Mononuclear cell (primary cell): ENCODE results near the gene SDCBP2. TPM values are rescaled to one million over a fixed set of nuclear protein-coding genes. Genes with fewer than 3 reads are reported as not detected.

Experiments
- H3K27me3 ChIP-seq: 2 replicates; pipeline ENCODE4 v1.6.0; 2011; ENCODE audit warnings: low read length, control low read depth; ENCODE audit not compliant: insufficient read depth
- H3K4me1 ChIP-seq: 2 replicates; pipeline ENCODE4 v1.5.1; 2011; ENCODE audit warnings: mild to moderate bottlenecking, low read length, control low read depth; ENCODE audit not compliant: insufficient read depth
- H3K4me3 ChIP-seq: 2 replicates; pipeline ENCODE4 v1.5.1; 2011; ENCODE audit warnings: mild to moderate bottlenecking, low read length, moderate library complexity
- H3K9me3 ChIP-seq: 2 replicates; pipeline ENCODE4 v1.5.1; 2011; ENCODE audit warnings: low read depth, mild to moderate bottlenecking, control low read depth, low read length
- total RNA-seq: library from RNA; depleted of rRNA; stranded (reverse); fragments of >200 nt; gene quantifications from one replicate; pipeline ENCODE4 v1.2.3, GENCODE V29; 2012

The SDCBP2 gene
- total RNA-seq, 1 donor, result 0.42 TPM

GRCh38 chr20:1338801-1339200 is 9.9 kb upstream of the SDCBP2 start:
- no peaks in the 10 kb centered on the region for H3K9me3 ChIP-seq
- H3K4me1 ChIP-seq, result peaks cover 25% of the 10 kb centered on the region
- no peaks in the 10 kb centered on the region for H3K27me3 ChIP-seq
- no peak overlapping the region for H3K4me3 ChIP-seq

DNA sequence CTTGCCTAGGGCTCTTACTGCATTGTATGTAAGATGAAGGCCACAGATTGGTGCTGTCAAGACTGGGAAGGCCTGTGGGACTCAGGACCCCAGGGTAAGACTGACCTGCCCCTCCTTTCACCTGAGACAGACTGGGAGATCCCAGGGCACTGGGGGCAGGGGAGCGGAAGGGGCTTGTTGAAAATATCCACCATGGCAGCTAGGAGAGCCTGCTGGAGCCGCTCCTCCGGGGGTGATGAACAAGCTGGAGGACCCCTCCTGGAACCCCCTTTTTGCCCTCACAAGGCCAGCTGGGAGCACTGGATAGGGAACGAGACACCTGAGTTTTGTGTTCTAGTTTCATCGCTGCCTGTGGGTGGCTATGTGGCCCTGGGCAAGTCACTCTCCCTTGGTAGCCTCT is 9.2 kb upstream of the SDCBP2 start:
- Histone ChIP-seq H3K4me3 (no peak overlapping the region), H3K4me1 (peaks cover 25% of the 10 kb centered on the region), H3K9me3 (no peaks in the 10 kb centered on the region), H3K27me3 (no peaks in the 10 kb centered on the region)

- Histone ChIP-seq H3K27me3 (no peaks in the 10 kb centered on the region), H3K4me3 (no peak overlapping the region), H3K9me3 (no peaks in the 10 kb centered on the region), H3K4me1 (peaks cover 25% of the 10 kb centered on the region)
These were observed 8.5 kb upstream of the SDCBP2 start for GRCh38 chr20:1337441-1337840.

GRCh38 chr20:1336699-1337367 is 7.9 kb upstream of the SDCBP2 start:
- Histone ChIP-seq H3K9me3 (no peaks in the 10 kb centered on the region), H3K4me1 (peaks cover 25% of the 10 kb centered on the region), H3K27me3 (no peaks in the 10 kb centered on the region), H3K4me3 (no peak overlapping the region)

DNA sequence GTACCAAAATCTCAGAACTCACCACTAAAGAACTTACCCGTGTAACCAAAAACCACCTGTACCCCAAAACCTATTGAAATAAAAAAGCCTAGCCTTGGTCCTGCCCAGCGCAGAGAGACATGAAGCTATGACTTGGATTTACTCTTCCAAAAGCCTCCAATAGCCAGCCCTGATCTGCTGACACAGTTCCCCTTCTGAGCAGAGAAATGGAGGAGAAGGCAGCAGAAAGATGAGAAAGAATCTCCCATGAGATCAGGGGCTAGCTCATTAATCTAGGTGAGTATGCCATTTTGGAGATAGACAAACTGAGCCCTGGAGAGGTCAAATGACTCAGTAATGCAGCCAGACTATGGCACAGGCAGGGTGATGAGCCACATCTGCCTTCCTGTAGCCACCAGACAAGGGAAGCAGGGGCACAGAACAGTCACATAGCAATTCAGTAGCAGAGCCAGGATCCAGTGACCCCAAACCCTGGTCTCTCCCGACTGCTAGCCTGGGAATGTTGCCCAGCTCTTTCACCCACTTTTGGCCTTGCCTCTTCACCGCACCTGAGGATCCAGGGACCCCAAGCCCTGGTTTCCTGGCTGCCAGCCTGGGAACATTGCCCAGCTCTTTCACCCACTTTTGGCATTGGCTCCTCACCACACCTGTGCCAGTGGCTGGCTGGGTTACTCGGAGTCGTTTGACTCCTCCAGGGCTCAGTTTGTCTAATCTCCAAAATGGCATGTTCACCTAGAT is 7.2 kb upstream of the SDCBP2 start:
- Histone ChIP-seq H3K27me3 (no peaks in the 10 kb centered on the region), H3K9me3 (no peaks in the 10 kb centered on the region), H3K4me1 (peaks cover 25% of the 10 kb centered on the region), H3K4me3 (no peak overlapping the region)

- Histone ChIP-seq H3K9me3 (no peaks in the 10 kb centered on the region), H3K4me1 (peaks cover 25% of the 10 kb centered on the region), H3K4me3 (no peak overlapping the region), H3K27me3 (no peaks in the 10 kb centered on the region)
These were observed 5.8 kb upstream of the SDCBP2 start for GRCh38 chr20:1334761-1335160.

DNA sequence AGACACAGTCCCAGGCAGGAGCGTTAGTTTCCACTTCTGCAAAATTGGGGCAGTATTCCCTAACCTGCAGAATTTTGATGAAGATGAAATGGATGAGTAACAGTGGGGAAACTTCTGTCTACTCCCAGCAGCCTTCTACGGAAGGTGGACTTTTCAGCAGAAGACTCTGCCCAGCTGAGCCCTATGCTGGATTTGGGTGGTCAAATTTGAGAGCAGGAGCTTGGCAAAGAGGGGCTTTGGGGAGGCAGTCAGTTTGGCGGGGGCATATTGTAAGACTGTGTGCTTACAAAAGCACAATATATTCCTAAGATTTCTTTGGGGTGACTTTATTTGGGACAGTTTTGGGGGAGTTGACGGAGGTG is 5.4 kb upstream of the SDCBP2 start:
- Histone ChIP-seq H3K4me1 (peaks cover 25% of the 10 kb centered on the region), H3K4me3 (no peak overlapping the region), H3K27me3 (no peaks in the 10 kb centered on the region), H3K9me3 (no peaks in the 10 kb centered on the region)

DNA sequence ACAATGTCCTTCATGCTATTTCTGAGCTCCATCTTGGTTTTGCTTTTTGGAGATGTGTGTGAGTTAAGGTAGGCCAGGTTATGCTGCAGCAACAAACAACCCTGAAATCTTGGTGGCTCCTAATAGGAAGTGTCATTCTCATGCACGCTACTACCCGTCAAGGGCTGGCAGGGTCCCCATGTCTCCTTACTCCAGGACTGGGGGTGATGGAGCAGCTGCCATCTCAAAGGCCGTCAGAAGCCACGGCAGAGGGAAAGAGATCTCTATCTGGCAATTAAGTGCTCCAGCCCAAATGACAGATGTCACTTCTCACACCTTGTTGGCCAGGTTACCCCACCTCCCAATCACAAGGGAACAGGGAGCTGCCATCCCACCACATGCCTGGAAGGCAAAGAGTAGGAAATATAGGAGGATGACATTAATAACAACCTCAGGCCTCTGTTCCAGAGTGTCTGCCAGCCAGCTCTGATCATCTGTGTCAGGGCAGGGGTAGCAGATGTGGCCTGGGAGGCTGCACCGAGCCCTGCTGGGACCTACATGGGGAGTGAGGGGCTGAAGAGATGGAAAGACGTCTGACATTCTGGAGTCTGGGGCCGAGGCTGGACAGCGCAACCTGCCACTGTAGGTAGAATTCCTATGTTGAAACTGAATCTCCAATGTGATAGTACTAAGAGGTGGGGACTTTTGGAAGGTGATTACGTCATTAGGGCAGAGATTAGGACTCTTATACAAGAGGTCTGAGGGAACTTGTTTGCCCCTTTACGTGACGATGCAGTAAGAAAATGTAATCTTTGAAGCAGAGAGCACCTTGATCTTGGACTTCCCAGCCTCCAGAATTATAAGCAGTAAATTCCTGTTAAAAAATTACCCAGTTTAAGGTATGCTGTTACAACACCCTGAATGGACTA is 4.8 kb upstream of the SDCBP2 start:
- Histone ChIP-seq H3K4me3 (no peak overlapping the region), H3K27me3 (no peaks in the 10 kb centered on the region), H3K9me3 (no peaks in the 10 kb centered on the region), H3K4me1 (peaks cover 31% of the 10 kb centered on the region)

DNA sequence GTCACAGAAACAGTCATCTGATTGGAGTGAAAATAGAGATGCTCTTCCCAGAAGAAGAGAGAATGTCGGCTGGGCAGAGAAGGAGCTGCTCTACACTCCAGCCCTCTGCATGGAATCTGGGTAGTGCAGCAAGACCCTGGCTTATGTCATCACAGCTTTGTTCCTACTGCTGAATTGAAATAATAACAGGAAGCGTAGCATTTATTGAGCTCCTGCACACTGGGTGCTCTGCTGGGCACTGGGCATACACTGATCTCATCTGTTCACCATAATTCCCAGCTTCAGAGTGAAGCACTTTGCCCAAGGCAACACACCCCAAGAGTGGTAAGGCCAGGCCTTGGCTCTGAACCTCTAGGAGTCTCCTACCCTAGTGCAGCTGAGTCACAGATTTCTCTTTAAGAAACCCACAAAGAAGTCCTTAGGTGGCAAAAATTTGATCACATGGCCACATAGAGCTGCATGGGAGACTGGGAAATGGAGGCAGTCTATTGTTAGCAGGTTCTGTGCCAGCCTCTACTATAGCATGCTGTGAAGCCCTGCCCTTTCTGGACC is 3.9 kb upstream of the SDCBP2 start:
- no peaks in the 10 kb centered on the region for H3K9me3 ChIP-seq
- H3K4me1 ChIP-seq, result peaks cover 31% of the 10 kb centered on the region
- no peak overlapping the region for H3K4me3 ChIP-seq
- no peaks in the 10 kb centered on the region for H3K27me3 ChIP-seq

DNA sequence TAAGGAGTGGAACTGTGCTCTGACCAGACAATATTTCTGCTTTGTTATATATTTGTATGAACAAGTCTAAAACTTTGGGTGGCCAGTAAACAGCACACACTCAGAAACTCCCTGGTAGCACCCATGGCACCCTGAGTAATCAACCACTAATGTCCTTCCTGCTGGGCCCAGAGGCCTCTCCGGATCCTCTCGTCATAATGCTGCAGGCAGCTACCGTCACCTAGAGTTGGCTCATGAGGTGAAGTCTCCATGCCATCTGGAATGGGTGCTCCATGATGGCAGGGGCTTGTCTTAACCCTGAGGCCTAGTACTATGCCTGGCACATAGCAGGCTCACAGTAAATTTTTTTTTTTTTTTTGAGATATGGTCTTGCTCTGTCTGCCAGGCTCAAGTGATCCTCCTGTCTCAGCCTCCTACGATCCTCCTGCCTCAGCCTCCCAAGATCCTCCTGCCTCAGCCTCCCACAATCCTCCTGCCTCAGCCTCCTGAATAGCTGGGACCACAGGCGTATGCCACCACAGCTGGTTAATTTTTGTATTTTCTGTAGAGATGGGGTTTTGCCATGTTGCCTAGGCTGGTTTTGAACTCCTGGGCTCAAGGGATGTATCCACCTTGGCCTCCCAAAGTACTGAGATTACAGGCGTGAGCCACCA is 3.0 kb upstream of the SDCBP2 start:
- Histone ChIP-seq H3K9me3 (no peaks in the 10 kb centered on the region), H3K4me3 (no peak overlapping the region), H3K27me3 (no peaks in the 10 kb centered on the region), H3K4me1 (peaks cover 31% of the 10 kb centered on the region)

DNA sequence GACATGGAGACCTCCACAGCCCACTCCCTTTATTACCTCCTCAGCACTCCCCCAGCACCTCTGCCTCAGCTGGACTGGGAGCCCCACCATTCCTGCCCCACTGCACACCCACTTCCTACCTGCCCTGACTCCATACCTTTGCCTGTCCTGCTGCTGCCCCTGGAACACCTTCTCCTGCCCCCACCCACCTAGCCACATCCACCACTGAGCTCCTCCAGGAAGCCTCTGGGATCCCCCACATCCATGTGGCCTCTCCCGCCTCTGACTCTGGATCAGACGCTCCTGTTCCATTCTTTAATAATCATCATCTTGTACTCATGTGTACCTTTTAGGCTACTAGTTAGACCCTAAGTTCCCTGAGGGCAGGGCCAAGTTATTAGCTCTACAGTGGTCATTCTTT is 2.2 kb upstream of the SDCBP2 start:
- peaks cover 30% of the 10 kb centered on the region for H3K4me1 ChIP-seq
- no peaks in the 10 kb centered on the region for H3K9me3 ChIP-seq
- H3K4me3 ChIP-seq, result no peak overlapping the region
- no peaks in the 10 kb centered on the region for H3K27me3 ChIP-seq

GRCh38 chr20:1330075-1330830 is 1.3 kb upstream of the SDCBP2 start:
- Histone ChIP-seq H3K4me3 (no peak overlapping the region), H3K27me3 (no peaks in the 10 kb centered on the region), H3K9me3 (no peaks in the 10 kb centered on the region), H3K4me1 (peaks cover 32% of the 10 kb centered on the region)

DNA sequence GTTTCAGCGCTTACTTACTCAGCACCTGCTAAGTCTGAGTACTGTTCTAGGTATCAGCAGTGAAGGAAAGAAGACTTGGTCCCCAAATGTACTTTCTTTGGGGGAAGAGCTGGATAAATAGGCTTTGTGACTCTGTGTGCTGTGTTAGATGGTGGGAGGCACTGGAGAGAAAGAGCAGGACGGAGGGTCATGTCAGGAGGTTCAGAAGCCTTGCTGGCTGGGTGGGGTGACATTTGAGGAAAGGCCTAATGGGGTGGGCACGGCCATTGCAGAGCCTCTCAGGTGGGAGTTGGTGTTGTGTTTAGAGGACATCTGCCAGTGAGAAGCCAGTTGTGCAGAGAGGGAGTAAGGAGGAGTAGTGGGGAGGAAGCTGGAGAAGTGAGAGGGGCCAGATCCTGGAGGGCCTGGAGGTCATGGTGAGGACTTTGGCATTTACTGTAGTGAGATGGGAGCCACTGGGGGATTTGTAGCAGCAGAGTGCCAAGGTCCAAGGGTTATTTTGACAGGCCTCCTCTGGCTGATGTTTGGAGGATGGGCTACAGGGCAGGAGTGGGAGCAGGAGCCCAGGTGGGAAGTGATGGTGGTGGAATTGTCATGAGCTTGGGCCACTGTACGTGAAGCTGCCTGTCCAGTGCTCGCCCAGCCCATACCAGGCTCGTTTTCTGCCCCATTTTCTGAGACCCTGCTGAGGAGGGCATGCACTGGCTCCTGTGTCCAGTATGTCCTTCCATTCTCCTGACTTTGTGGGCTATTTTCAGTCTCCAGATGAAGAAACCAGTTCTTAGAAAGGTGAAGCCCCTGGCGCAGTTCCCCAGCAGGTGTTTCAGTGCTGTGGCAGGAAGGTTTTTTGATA is 886 bp downstream of the SDCBP2 start:
- Histone ChIP-seq H3K4me3 (no peak overlapping the region), H3K27me3 (no peaks in the 10 kb centered on the region), H3K4me1 (peaks cover 30% of the 10 kb centered on the region), H3K9me3 (no peaks in the 10 kb centered on the region)
